ENCODE measurements around the gene ATP8A2.

DNA sequence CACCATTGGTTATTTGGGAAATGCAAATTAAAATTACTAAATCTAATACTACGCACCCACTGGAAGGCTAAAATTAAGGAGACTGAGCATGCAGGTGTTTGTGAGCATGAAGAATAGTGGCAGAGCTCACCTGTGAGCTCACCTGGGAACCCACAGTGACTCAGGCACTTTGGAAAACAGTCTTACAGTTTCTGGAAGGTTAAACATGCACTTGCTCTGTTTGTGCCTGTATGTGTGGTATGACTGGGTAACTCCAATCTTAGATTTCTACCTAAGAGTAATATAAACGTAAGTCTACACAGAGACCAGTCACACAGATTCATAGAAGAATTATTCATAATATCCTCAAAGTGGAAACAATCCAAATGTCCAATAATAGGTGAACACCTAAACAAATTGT, 318.8 kb downstream of the ATP8A2 start:
- TF ChIP-seq, protein P1, sequence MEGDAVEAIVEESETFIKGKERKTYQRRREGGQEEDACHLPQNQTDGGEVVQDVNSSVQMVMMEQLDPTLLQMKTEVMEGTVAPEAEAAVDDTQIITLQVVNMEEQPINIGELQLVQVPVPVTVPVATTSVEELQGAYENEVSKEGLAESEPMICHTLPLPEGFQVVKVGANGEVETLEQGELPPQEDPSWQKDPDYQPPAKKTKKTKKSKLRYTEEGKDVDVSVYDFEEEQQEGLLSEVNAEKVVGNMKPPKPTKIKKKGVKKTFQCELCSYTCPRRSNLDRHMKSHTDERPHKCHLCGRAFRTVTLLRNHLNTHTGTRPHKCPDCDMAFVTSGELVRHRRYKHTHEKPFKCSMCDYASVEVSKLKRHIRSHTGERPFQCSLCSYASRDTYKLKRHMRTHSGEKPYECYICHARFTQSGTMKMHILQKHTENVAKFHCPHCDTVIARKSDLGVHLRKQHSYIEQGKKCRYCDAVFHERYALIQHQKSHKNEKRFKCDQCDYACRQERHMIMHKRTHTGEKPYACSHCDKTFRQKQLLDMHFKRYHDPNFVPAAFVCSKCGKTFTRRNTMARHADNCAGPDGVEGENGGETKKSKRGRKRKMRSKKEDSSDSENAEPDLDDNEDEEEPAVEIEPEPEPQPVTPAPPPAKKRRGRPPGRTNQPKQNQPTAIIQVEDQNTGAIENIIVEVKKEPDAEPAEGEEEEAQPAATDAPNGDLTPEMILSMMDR (IDR thresholded peaks at IDR 0.05), result no peak
- no peak for TF ChIP-seq POLR2A (IDR thresholded peaks at IDR 0.05)

Data from heart left ventricle (tissue), 13 donors.